Sciatic nerve (tissue), 1 donor: ENCODE measurements around the gene USP17L17. TPM values are rescaled to one million over a fixed set of nuclear protein-coding genes. Genes with fewer than 3 reads are reported as not detected.

ENCODE experiments used
- total RNA-seq: library from RNA; stranded (reverse); fragmentation: NEBNext Ultra II Directional; extraction: Animal tissue kit (Norgen Biotek cat#: 25700); gene quantifications from one replicate; pipeline ENCODE4 v1.2.1, GENCODE V29; 2021
- donor health status: DM: no; HTN: no; CAD: no.

USP17L17 gene
- total RNA-seq, 1 donor from 2014 or later = not detected

Other genes starting within 250 kb of the USP17L17 start
- not detected for gene FAM90A26, start 73.5 kb upstream of the USP17L17 start, total RNA-seq
- gene USP17L10, start 33.2 kb upstream of the USP17L17 start, total RNA-seq = not detected
- not detected for gene USP17L11, start 28.5 kb upstream of the USP17L17 start, total RNA-seq
- not detected for gene USP17L12, start 23.7 kb upstream of the USP17L17 start, total RNA-seq
- gene USP17L13, start 19.0 kb upstream of the USP17L17 start, total RNA-seq = not detected
- gene USP17L15, start 9.5 kb upstream of the USP17L17 start, total RNA-seq = not detected
- not detected for gene USP17L18, start 4.8 kb downstream of the USP17L17 start, total RNA-seq
- gene USP17L19, start 9.5 kb downstream of the USP17L17 start, total RNA-seq = not detected
- not detected for gene USP17L20, start 14.2 kb downstream of the USP17L17 start, total RNA-seq
- not detected for gene USP17L21, start 19.0 kb downstream of the USP17L17 start, total RNA-seq
- not detected for gene USP17L22, start 23.7 kb downstream of the USP17L17 start, total RNA-seq
- not detected for gene USP17L24, start 81.3 kb downstream of the USP17L17 start, total RNA-seq
- not detected for gene USP17L25, start 86.0 kb downstream of the USP17L17 start, total RNA-seq
- gene USP17L26, start 90.8 kb downstream of the USP17L17 start, total RNA-seq = not detected
- gene USP17L5, start 95.5 kb downstream of the USP17L17 start, total RNA-seq = not detected
- gene USP17L27, start 100.3 kb downstream of the USP17L17 start, total RNA-seq = not detected
- not detected for gene USP17L28, start 105.0 kb downstream of the USP17L17 start, total RNA-seq
- gene USP17L29, start 109.8 kb downstream of the USP17L17 start, total RNA-seq = not detected
- not detected for gene USP17L30, start 119.2 kb downstream of the USP17L17 start, total RNA-seq
- not detected for gene DEFB131A, start 200.5 kb downstream of the USP17L17 start, total RNA-seq